Fibroblast of lung (primary cell): ENCODE measurements around the gene CDS2.

Source experiments
- EZH2 ChIP-seq: IDR thresholded peaks from 2 replicates; pipeline ENCODE4 v1.5.1; 2012; ENCODE audit warnings: low read length, control low read depth, mild to moderate bottlenecking; ENCODE audit errors: missing control alignments
- TF ChIP-seq, protein P1 (sequence below), 2 donors: IDR thresholded peaks in 1 of 2; conservative IDR thresholded peaks in 1 of 2; 1 replicate in 1 of 2; 2 replicates in 1 of 2; pipeline ENCODE4 v1.5.1; 2011 to 2012; ENCODE audit warnings: low read length in 2 of 2, control low read depth in 1 of 2, inconsistent platforms in 1 of 2, low read depth in 1 of 2, mild to moderate bottlenecking in 1 of 2

DNA sequence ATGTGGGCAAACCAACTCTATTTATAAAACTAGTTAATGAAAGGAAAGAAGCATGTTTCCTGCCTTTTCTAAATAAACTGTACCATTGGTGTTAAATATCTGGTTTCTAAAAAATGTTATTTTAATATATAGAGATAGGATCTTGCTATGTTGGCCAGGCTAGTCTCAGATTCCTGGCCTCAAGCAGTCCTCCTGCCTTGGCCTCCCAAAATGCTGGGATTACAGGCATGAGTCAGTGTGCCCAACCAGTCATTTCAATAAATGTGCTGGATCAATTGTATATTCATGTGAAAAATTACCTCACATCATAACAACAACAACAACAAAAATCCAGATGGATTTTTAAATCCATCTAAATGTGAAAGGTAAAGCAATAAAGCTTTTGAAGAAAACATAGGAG lies 80.3 kb downstream of the CDS2 start:
- no peak for TF ChIP-seq EZH2
- TF ChIP-seq, protein P1, sequence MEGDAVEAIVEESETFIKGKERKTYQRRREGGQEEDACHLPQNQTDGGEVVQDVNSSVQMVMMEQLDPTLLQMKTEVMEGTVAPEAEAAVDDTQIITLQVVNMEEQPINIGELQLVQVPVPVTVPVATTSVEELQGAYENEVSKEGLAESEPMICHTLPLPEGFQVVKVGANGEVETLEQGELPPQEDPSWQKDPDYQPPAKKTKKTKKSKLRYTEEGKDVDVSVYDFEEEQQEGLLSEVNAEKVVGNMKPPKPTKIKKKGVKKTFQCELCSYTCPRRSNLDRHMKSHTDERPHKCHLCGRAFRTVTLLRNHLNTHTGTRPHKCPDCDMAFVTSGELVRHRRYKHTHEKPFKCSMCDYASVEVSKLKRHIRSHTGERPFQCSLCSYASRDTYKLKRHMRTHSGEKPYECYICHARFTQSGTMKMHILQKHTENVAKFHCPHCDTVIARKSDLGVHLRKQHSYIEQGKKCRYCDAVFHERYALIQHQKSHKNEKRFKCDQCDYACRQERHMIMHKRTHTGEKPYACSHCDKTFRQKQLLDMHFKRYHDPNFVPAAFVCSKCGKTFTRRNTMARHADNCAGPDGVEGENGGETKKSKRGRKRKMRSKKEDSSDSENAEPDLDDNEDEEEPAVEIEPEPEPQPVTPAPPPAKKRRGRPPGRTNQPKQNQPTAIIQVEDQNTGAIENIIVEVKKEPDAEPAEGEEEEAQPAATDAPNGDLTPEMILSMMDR (conservative IDR thresholded peaks at IDR 0.05 in 1 of 2, IDR thresholded peaks at IDR 0.05 in 1 of 2; ENCODE audit: low read depth in 1 of 2, low read length in 2 of 2) = no peak
